HEK293 (cell line): ENCODE data around the gene SCARB2.

Experiments used
- BCL6B ChIP-seq: fragments of 450-650 bp; formaldehyde crosslinking; IDR thresholded peaks from 2 replicates; pipeline ENCODE4 v1.5.1; 2017; ENCODE audit warnings: missing biosample characterization, missing genetic modification characterization
- CTCF ChIP-seq: fragments of 450-650 bp; formaldehyde crosslinking; IDR thresholded peaks from 2 replicates; pipeline ENCODE4 v1.5.1; 2016; ENCODE audit warnings: missing biosample characterization, missing genetic modification characterization
- EGR2 ChIP-seq: fragments of 450-650 bp; formaldehyde crosslinking; IDR thresholded peaks from 2 replicates; pipeline ENCODE4 v1.5.1; 2016; ENCODE audit warnings: low read depth, missing biosample characterization, missing genetic modification characterization
- GLIS2 ChIP-seq: fragments of 450-650 bp; formaldehyde crosslinking; IDR thresholded peaks from 2 replicates; pipeline ENCODE4 v1.5.1; 2016; ENCODE audit warnings: missing biosample characterization, missing genetic modification characterization
- HOXC10 ChIP-seq: sonication (generic); formaldehyde crosslinking; IDR thresholded peaks from 2 replicates; pipeline ENCODE4 v1.8.1; 2023; ENCODE audit warnings: mild to moderate bottlenecking, missing genetic modification reagents
- KLF9 ChIP-seq: fragments of 450-650 bp; formaldehyde crosslinking; IDR thresholded peaks from 2 replicates; pipeline ENCODE4 v1.5.1; 2016; ENCODE audit warnings: missing biosample characterization, missing genetic modification characterization, low read depth
- MEIS1 ChIP-seq: sonication (generic); formaldehyde crosslinking; IDR thresholded peaks from 2 replicates; pipeline ENCODE4 v1.8.1; 2022; ENCODE audit warnings: missing genetic modification reagents, mild to moderate bottlenecking, borderline replicate concordance
- PRDM10 ChIP-seq: fragments of 450-650 bp; formaldehyde crosslinking; IDR thresholded peaks from 2 replicates; pipeline ENCODE4 v1.5.1; 2016; ENCODE audit warnings: missing biosample characterization, missing genetic modification characterization
- REST ChIP-seq: fragments of 450-650 bp; formaldehyde crosslinking; IDR thresholded peaks from 2 replicates; pipeline ENCODE4 v1.5.1; 2016; ENCODE audit warnings: missing biosample characterization, missing genetic modification characterization
- SCRT1 ChIP-seq: fragments of 450-650 bp; formaldehyde crosslinking; IDR thresholded peaks from 2 replicates; pipeline ENCODE4 v1.5.1; 2016; ENCODE audit warnings: missing biosample characterization, missing genetic modification characterization, borderline replicate concordance
- SP3 ChIP-seq: fragments of 450-650 bp; formaldehyde crosslinking; IDR thresholded peaks from 2 replicates; pipeline ENCODE4 v1.5.1; 2016; ENCODE audit warnings: missing biosample characterization, missing genetic modification characterization
- YY1 ChIP-seq: fragments of 450-650 bp; formaldehyde crosslinking; IDR thresholded peaks from 2 replicates; pipeline ENCODE4 v1.5.1; 2018; ENCODE audit warnings: missing biosample characterization, missing genetic modification characterization
- ZBTB17 ChIP-seq: fragments of 450-650 bp; formaldehyde crosslinking; IDR thresholded peaks from 2 replicates; pipeline ENCODE4 v1.5.1; 2016; ENCODE audit warnings: missing biosample characterization, missing genetic modification characterization
- ZBTB8A ChIP-seq: fragments of 450-650 bp; formaldehyde crosslinking; IDR thresholded peaks from 2 replicates; pipeline ENCODE4 v1.5.1; 2016; ENCODE audit warnings: missing biosample characterization, missing genetic modification characterization
- ZNF114 ChIP-seq: fragments of 450-650 bp; formaldehyde crosslinking; IDR thresholded peaks from 2 replicates; pipeline ENCODE4 v1.5.0; 2017; ENCODE audit warnings: missing biosample characterization, missing genetic modification characterization
- ZNF174 ChIP-seq: fragments of 450-650 bp; formaldehyde crosslinking; IDR thresholded peaks from 2 replicates; pipeline ENCODE4 v1.5.0; 2017; ENCODE audit warnings: missing biosample characterization, mild to moderate bottlenecking, missing genetic modification characterization
- ZNF184 ChIP-seq: fragments of 450-650 bp; IDR thresholded peaks from 2 replicates; pipeline ENCODE4 v1.5.1; 2018; ENCODE audit warnings: missing biosample characterization, mild to moderate bottlenecking, missing genetic modification characterization
- ZNF221 ChIP-seq: fragments of 450-650 bp; formaldehyde crosslinking; IDR thresholded peaks from 2 replicates; pipeline ENCODE4 v1.5.1; 2017; ENCODE audit warnings: missing biosample characterization, missing genetic modification characterization, borderline replicate concordance
- ZNF239 ChIP-seq: fragments of 450-650 bp; formaldehyde crosslinking; IDR thresholded peaks from 2 replicates; pipeline ENCODE4 v1.5.1; 2016; ENCODE audit warnings: missing biosample characterization, missing genetic modification characterization
- ZNF449 ChIP-seq: fragments of 450-650 bp; formaldehyde crosslinking; IDR thresholded peaks from 2 replicates; pipeline ENCODE4 v1.5.1; 2017; ENCODE audit warnings: missing biosample characterization, mild to moderate bottlenecking, missing genetic modification characterization, moderate library complexity
- ZNF544 ChIP-seq: fragments of 450-650 bp; formaldehyde crosslinking; IDR thresholded peaks from 2 replicates; pipeline ENCODE4 v1.5.0; 2017; ENCODE audit warnings: missing biosample characterization, missing genetic modification characterization
- ZNF561 ChIP-seq: fragments of 450-650 bp; IDR thresholded peaks from 2 replicates; pipeline ENCODE4 v1.5.1; 2018; ENCODE audit warnings: missing biosample characterization, missing genetic modification characterization, borderline replicate concordance
- ZNF610 ChIP-seq: fragments of 450-650 bp; formaldehyde crosslinking; IDR thresholded peaks from 2 replicates; pipeline ENCODE4 v1.5.1; 2016; ENCODE audit warnings: missing biosample characterization, missing genetic modification characterization, borderline replicate concordance
- ZNF677 ChIP-seq: fragments of 450-650 bp; IDR thresholded peaks from 2 replicates; pipeline ENCODE4 v1.5.0; 2018; ENCODE audit warnings: missing biosample characterization, mild to moderate bottlenecking, missing genetic modification characterization, moderate library complexity
- ZNF704 ChIP-seq: fragments of 450-650 bp; formaldehyde crosslinking; IDR thresholded peaks from 2 replicates; pipeline ENCODE4 v1.5.1; 2016; ENCODE audit warnings: missing biosample characterization, missing genetic modification characterization
- ZNF792 ChIP-seq: fragments of 450-650 bp; formaldehyde crosslinking; IDR thresholded peaks from 2 replicates; pipeline ENCODE4 v1.5.1; 2016; ENCODE audit warnings: missing biosample characterization, missing genetic modification characterization
- ZXDB ChIP-seq: fragments of 450-650 bp; formaldehyde crosslinking; IDR thresholded peaks from 2 replicates; pipeline ENCODE4 v1.5.1; 2016; ENCODE audit warnings: missing biosample characterization, missing genetic modification characterization

The SCARB2 gene

GRCh38 chr4:76251441-76252270 lies 38.0 kb upstream of the SCARB2 start, which contains the start of gene FAM47E (continued):
- TF ChIP-seq ZNF114 (tag by site-specific recombination) (no peak), MEIS1 (CRISPR knock-in tag) (no peak), PRDM10 (tag by site-specific recombination) (no peak), ZNF184 (no peak), ZBTB8A (tag by site-specific recombination) (peak; percentile 55), GLIS2 (tag by site-specific recombination) (0 out of 2 replicates have a peak, but pooled peaks have one; percentile 14), CTCF (tag by site-specific recombination) (peak; percentile 50; the same call in 1 of the 2 replicates), ZBTB17 (tag by site-specific recombination) (0 out of 2 replicates have a peak, but pooled peaks have one; percentile 29), SP3 (no peak), HOXC10 (CRISPR knock-in tag) (no peak), ZNF544 (tag by site-specific recombination) (no peak), ZNF792 (tag by site-specific recombination) (no peak), ZNF174 (tag by site-specific recombination) (no peak), ZNF221 (no peak), REST (no peak), ZNF239 (no peak), ZNF561 (tag by site-specific recombination) (peak; percentile 78), ZNF610 (tag by site-specific recombination) (no peak), BCL6B (tag by site-specific recombination) (no peak), YY1 (tag by site-specific recombination) (peak; percentile 65; the same call in 1 of the 2 replicates), EGR2 (peak; percentile 57; the same call in 1 of the 2 replicates), KLF9 (tag by site-specific recombination) (peak; percentile 53; the same call in 1 of the 2 replicates), ZNF677 (no peak), ZXDB (tag by site-specific recombination) (no peak), ZNF449 (no peak), SCRT1 (no peak), ZNF704 (no peak)
